ENCODE data around the gene SNX9.
A peak's percentile ranks its signal among the peaks of the same experiment; 100 is the strongest.

SNX9 gene

DNA sequence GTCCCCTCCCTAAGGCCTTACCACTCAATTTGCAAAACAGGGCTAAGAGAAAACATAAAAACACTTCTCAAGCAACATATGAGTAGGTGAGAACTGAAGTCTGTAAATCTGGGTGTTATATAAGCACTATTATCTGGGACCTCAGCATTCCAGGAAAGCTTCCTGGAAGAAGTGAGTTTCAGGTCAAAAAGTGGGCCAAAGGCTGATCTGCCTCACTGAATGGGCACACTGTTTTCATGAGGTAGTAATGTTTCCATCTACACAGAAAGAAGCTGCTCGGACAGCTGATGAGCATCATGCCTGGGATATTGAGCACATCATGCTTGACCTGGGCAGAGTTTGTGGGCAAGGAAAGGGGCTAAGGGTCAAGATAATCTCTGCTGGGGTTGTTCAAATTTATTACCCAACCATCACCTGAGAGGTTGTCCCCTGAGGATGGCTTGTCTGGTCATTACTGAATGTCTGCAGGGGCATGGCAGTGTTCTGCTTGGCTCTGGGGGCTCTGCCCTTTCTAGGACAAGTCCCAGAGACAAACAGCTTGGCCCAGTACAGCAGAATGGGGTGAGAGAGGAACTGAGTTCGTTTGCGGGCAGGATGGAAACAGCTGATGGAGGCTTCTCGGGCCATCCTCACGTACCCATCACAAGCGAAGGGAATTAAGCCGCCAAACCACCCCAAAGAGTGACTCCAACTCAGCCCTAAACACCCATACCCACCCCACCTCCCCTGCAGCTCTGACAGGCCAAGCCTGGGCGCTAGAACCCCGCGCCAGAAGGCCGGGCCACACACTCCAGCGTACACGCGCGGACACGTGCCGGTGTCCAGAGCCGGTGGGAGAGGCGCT, 157.5 kb downstream of the SNX9 start:
- DNase-seq (ENCODE audit: low spot score) = no peak

DNA sequence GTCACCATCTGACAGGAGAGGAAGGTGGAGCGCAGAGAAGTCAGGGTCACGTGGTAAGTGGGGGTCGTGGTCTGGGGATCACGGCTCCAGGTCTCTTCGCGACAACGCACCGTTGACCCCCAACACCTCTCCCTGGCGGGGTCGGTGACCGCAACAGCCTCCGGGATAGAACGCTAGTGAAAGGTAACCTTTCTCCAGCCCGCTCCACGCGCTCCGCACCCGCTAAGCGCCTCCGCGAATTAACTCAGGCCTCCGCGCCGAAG, 158.0 kb downstream of the SNX9 start:
- no peak for DNase-seq (ENCODE audit: low spot score)

DNA sequence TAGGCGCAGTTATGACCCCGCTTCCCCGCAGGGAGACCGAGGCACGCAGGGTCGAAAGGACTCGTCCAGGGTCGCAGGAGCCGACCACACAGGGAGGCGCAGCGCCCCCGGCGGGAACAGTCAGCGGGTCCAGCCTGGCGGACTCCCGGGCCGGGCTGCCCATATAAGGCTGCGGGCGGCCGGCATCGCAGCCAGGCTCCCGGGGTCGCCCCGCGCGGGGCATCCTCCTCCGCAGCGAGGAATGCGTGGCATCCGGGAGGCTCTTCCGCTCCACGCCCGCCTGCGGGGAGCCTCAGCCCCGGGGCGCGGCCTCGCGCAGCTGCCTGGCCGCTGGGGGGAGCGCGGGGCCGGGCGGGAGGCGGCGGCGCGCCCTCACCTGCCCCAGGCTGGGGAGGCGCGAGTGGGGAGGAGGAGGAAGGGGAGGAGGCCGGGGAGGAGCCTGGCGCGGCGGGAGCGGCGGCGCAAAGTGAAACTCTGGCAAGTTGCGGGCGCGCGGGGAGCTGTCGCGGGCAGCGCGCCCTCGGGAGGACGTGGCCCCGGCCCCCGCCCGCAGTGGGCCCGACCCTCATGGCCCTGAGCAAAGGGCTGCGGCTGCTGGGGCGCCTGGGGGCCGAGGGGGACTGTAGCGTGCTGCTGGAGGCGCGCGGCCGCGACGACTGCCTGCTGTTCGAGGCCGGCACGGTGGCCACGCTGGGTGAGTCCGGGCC, 158.5 kb downstream of the SNX9 start, which contains the start of gene SYNJ2:
Gene SYNJ2 (plus strand): TSS at position 469 of the 707 bp plus-strand sequence. CDS start 99 bp downstream, at position 568.
- peak; percentile 88 for DNase-seq (ENCODE audit: low spot score)

DNA sequence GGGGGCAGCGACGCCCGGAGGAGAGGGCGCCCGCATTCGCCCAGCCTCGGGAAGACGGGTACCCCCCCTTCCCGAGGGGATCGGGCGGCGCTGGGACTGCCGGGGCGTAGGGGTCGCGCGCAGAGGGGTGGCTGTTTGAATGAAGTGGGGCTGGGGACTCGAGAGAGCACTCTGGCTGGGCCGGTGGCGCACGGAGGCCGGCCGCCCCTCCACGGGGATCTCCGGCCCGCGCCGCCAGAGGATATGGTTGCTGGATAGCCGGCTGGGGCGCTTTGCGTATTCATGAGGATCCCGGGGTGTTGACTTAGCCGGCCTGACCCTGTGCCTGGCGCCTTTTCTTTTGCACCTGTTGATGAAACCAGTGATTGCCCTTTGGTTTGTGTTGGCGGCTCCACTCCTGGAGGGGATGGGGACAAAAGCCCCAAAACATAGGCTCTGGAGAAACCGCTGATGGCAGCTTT, 159.1 kb downstream of the SNX9 start:
- DNase-seq (ENCODE audit: low spot score) = peak; percentile 27

DNA sequence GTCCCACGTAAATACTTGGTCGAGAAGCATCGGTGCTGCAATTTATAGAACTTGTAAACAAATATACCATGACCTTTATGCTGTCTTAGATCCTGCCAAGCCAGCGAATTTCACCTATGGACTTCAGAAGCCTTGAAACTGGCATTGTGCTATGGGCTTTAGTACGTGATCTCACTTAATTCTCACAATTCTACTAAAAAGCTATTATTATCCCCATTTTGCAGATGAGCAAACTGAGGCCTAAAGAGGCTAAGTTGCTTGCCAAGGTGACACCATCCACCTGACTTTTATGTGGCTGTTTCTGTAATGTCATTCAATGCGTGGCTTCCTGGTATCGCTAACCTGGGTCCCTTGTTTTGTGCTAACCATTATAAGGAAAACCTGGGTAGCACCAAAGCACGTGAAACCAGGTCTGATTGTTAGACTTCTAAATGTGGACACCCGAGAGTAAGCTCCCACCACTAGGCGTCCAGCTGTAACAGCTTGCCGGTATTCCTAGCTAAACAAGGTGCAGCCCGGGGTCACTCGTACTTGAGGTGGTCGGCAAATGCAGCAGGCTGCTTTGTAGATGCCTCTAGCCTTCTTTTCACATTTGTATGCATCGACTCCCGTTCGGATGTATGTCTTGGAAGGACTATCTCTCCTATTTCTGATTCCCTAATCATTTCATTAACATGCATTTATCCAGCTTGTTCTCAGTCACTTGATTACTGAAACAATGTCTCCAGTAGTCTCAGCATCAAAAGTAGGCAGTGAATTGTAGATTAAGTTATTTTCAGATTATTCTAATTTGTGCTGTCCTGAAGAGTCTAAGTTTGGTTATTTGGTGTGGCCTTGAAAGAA, 159.7 kb downstream of the SNX9 start:
- peak; percentile 24 for DNase-seq (ENCODE audit: low spot score)

DNA sequence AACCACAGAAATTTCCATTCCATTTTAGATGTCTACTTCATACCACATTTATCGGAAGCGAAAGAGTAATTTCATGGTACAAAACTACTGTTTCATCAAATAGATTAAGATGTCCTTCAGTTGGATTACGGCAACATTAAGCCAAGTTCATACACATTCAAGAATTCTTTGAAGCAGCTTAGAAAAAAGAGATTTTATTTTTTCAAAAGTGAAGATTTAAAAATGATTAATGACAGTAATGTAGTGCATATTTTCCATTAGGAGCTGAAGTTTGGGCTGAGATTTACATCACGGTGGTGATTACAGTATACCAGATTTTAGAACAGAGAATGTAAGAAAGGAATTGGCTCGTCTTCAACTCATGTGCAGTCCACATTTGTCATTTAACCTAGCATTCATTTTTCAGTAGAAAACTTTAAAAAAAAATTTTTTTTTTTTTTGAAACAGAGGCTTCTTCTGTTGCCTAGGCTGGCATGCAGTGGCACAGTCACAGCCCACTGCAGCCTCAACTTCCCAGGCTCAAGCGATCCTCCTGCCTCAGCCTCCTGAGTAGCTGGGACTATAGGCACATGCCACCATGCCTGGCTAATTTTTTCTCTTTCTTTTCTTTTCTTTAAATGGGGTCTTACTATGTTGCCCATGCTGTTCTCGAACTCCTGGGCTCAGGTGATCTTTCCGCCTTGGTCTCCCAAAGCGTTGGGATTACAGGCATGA, 160.5 kb downstream of the SNX9 start:
- no peak for DNase-seq (ENCODE audit: low spot score)

DNA sequence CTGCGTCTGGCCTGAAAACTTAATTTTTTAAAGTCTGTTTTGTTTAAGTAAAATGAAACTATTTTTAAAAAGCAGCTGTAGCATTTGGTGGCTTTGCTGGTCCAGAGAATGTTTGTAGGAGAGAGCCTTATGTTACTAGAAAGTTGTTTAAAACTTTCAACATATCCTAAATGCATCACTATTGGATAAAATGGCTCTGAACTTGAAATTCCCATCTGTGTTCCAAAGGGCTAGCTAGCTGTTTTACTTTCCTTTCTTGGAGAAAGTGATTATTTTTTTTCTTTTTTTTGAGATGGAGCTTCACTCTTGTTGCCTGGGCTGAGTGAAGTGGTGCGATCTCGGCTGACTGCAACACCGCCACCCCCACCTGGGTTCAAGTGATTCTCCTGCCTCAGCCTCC, 161.1 kb downstream of the SNX9 start:
- DNase-seq (ENCODE audit: low spot score) = no peak

DNA sequence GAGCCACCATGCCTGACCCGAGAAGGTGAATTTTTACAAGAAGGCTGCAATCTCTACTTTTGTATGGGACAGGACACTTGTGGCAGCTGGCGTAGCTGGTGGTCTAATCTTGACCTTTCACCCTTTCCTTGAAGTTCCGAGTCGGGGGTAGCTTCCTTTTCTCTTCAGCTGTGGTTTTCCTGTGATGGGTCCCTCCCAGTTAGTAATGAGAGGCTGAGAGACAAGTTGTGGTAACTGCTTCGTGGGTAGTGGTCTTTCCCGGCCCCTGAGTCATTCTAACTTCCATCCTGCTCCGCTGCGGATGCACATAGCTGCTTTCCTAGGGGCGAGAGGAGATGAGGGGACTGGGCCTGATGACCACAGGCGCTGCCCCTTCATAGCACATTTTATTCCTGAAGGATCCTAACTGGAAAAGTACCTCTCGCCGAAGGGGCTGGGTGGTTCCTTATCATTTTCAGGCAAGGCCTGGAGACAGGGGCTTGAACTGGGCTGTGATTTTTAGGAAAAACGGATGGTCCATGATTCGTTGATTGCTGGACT, 161.7 kb downstream of the SNX9 start:
- DNase-seq (ENCODE audit: low spot score) = no peak

DNA sequence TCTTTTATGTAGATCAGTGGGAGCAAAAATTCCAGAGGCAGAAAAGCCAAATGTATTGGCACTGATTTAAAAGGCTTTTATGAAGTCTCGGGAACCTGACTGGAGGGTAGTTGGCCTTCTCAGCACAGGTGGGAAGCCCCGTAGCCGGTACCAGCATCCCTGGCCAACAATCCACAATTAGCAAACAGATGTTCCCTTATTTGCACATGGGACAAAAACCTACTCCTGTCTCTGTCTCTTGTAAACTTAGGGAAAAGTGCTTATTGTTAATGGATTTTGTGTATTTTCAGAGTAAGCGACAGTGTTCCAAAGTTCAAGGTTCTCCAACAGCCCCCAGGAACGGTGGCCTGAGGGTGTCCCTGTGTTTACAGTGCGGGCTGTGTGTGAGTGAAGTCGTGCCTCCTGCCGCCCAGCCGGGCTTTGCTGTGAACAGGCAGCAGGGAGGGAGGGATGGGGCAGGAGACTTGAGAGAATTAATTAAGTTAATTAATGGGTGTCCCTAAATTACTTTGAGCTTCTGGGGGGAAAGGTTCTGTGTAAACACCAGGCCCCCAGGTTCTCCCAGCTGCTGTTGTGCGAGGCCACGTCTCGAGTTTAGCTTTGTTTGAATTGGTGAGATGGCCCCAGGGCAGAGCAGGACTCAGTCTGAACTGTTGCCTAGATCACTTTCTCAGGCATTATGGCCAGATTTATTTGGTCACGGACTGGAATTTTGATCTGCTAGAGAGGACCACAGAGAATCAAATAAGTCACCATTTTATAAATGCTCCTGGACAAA, 162.5 kb downstream of the SNX9 start:
- DNase-seq (ENCODE audit: low spot score) = no peak

DNA sequence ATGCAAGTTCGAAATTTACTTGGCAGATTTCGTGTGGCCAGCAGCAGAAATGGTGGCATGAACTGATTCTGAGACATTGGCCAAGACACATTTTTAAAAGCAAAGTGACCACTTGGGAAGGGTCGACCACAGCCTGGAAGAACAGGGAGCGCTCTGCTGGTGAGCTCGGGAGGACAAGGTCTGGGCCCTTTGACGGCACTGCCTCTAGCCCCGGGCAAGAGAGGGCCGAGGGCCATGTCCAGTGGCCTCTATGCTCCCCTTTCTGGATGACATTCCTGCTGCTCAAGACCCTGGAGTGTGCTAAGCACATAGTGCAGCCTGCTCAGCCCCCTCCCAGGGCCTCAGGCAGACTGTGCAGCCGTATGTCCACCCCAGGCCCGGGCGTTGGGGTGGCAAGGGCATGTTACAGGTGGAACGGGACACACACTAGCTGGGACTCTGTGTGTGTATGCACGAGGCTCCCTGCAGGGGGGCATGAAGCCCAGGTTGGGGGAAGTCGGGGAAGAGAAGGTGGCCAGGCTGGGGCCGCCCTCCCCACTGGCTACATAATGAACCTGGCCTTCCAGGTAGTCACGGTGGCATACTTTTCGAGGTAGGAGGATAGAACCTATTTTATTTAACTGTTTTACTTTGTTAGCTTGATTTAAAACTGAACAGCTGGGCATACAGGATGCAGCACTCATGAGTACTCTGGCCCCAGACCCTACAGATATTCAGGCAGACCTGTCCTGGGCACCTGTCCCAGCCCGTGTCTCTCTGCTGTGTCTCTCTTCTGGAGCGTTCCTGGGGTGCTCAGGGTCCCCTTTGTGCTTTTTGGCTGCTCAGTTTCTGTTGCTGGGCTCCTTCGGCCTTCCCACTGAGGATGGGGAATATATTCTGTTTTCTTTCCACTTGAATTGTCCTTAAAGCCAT, 165.0 kb downstream of the SNX9 start:
- DNase-seq (ENCODE audit: low spot score) = no peak

DNA sequence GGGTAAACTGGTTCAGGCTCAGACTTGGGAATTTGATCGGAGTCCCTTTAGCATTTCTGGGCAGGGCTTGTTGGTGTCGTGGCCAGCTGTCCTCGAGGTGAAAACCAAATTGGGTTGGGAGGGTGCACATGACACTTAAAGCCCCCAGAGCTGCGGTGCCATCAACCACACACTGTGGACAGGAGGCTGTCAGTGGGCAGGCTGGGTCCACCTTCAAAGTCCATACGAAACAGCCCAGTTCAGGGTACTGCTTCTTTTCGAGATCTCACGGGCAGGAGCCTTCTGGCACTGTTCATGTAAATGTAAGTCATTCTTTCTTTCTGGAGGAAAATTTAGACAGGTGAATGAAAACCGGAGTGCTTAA, 165.6 kb downstream of the SNX9 start:
- no peak for DNase-seq (ENCODE audit: low spot score)

DNA sequence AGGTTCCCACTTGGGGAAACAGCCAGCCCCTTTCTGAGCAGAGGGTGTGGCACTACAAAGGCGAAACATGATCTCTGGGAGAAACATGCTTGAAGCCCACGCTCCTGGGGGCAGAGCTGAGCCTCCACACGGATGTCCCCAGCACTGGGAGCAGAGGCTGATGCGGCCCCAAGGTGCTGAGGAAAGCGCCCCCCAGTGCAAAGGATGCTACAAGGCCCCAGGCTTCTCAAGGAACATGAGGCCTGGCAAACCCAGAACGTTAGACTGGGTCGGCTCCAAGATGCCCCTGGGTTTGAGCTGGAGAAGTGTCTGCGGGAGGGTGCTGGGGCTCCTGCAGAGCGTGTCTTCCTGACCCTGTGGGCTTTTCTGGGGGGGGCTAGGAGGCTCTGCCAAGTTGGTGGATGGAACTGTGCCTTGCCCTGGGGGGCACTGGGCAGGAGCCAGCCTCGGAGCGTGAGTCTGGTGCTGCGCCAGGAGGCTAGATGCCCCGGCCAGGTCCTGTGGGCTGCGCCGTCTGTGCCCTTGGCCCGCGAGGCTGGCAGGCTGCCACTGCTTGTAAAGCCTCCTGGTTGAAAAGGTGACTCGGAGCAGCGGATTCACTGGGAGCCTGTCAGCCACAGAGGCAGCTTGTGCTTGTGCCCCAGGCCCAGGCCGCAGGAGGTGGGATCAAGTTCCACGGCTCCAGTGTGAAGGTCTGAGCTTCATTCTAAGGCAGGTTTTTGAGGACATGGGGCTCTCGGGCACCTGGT, 166.7 kb downstream of the SNX9 start:
- DNase-seq (ENCODE audit: low spot score) = peak; percentile 72

DNA sequence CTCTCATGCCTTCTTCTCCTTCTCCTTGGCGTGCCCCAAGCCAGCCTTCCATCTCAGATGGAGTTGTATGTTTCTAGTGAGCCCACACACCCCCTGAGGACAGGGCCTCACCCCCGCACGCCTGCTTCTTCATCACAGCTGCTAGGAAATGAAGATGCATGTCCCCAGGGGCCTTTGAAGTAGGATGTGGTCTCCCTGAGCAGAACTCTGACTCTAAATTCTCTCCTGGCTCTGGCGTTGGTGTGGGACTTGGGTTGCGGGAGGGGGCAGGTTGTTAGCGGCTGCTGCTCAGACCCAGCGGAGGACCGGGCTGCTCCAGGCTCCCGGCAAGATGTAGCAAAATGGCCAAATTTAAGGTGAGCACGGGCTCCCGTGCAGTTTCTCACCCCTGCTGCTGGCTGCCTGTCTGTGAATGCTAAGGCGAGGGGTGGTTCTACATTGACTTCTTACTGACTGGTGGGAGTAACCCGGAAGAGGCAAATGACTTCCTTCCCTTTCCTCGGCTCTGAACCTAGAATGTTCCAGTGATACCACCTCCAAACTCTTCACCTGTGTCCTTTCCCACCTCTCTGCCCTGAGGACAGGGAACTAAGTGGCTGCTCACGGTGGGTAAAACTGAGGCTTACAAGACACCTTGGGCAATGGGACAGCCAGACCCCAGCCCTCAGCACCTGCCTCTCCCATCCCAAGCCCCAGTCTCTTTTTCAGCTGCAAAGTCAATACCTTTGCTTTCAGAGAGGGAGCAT, 167.4 kb downstream of the SNX9 start:
- DNase-seq (ENCODE audit: low spot score) = no peak

DNA sequence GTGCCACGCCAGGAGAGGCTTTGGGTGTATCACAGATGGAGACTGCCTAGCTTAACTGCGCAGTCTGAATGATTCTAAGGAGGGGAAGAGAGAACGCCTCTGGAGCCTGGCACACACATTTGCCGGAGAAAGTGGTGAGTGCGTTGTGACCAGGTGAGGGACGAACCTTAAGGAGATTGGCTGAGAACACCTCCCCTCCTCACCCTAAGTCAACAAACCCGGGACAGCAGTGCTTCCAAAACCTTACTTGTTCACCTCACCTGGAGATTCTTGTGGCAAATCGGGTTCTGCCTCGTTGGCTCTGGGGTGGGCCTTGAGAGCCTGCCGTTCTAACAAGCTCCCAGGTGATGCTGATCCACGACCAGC, 168.0 kb downstream of the SNX9 start:
- no peak for DNase-seq (ENCODE audit: low spot score)

DNA sequence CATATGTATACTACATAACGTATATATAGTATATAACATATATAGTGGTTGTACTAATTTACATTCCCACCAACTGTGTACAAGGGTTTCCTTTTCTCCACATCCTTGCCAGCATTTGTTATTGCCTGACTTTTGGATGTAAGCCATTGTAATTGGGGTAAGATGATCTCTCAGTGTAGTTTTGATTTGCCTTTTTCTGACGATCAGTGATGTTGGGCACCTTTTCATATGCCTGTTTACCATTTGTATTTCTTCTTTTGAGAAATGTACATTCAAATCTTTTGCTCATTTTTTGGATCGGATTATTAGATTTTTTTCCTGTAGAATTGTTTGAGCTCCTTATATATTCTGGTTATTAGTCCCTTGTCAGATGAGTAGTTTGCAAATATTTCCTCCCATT, 170.0 kb downstream of the SNX9 start:
- no peak for DNase-seq (ENCODE audit: low spot score)

DNA sequence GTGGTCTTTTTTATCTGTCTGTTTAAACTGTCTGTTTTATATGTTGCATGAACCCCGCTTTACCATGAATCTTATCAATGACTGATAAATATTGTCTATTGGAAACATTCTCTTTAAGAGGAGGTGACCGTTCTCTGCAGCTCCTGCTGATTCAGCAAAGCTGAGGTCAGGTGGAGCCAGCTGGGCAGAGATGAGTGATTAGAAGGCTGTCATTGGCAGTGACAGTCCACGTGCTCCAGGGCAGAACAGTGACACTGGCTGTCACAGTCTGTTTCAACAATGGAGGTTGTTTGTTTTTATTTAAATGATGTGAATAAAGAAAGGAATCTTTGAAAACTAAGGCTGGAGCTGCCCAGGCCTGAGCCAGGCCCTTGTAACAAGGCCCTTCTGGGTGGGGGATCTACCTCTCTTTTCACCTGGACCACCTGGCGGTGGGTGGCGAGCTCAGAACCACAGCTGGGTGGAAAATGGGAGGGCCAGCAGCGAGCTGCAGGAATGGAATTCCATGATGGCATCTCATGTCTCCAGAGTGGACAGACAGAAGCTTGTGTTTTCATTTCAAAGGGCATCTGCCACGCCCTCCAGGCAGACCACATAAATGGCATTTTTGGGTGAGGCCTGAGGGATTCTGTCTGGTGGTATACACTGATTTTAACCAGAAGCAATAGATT, 171.2 kb downstream of the SNX9 start:
- peak; percentile 22 for DNase-seq (ENCODE audit: low spot score)

Data from LoVo (cell line).